Tibial artery (tissue), 4 donors: ENCODE results near the gene FRMD4A.
"Not testable (repeated sequence)": the region's sequence is repeated elsewhere in the genome, so short reads cannot be mapped to it uniquely, and the experiment has no call there.

Experiments
- DNase-seq, 2 donors: peaks; one replicate each; pipeline ENCODE4 v3.0.0-alpha.2; 2019
- H3K27ac ChIP-seq, 2 donors: fragments of 200-600 bp; sonication (generic) in 1 of 2; 1 replicate in 1 of 2; 2 replicates in 1 of 2; pipeline ENCODE4 v1.5.1; 2018 to 2019; ENCODE audit warnings: mild to moderate bottlenecking in 1 of 2
- H3K27me3 ChIP-seq, 2 donors: fragments of 200-600 bp; sonication (generic) in 1 of 2; one replicate each; pipeline versions ENCODE4 v1.5.1 to v1.6.0; 2016 to 2019
- H3K36me3 ChIP-seq, 3 donors: fragments of 200-600 bp; sonication (generic) in 2 of 3; one replicate each; pipeline ENCODE4 v1.5.1; 2016 to 2019; ENCODE audit warnings: mild to moderate bottlenecking in 2 of 3
- H3K4me1 ChIP-seq, 4 donors: fragments of 200-600 bp; sonication (generic) in 2 of 4; 1 replicate in 3 of 4; 2 replicates in 1 of 4; pipeline ENCODE4 v1.5.1; 2016 to 2019
- H3K4me3 ChIP-seq, 2 donors: fragments of 200-600 bp; sonication (generic) in 1 of 2; 1 replicate in 1 of 2; 2 replicates in 1 of 2; pipeline ENCODE4 v1.5.1; 2018 to 2019; ENCODE audit warnings: mild to moderate bottlenecking in 2 of 2
- H3K9me3 ChIP-seq, 3 donors: fragments of 200-600 bp; sonication (generic) in 1 of 3; one replicate each; pipeline ENCODE4 v1.5.1; 2016 to 2019
- intact Hi-C: fragments of 100-400 bp; cut with DNase I; formaldehyde crosslinking; loops from one replicate; pipeline ENCODE4 v1.15.0; 2023; ENCODE audit warnings: low total_unique reads
- TF ChIP-seq, protein P1 (sequence below), 2 experiments: fragments of 200-600 bp in 1 of 2; fragments of 450-650 bp in 1 of 2; IDR thresholded peaks; one replicate each; pipeline ENCODE4 v1.5.1; 2017 to 2019; ENCODE audit warnings: antibody characterized with exemption in 2 of 2, mild to moderate bottlenecking in 1 of 2, moderate library complexity in 1 of 2

FRMD4A gene

DNA sequence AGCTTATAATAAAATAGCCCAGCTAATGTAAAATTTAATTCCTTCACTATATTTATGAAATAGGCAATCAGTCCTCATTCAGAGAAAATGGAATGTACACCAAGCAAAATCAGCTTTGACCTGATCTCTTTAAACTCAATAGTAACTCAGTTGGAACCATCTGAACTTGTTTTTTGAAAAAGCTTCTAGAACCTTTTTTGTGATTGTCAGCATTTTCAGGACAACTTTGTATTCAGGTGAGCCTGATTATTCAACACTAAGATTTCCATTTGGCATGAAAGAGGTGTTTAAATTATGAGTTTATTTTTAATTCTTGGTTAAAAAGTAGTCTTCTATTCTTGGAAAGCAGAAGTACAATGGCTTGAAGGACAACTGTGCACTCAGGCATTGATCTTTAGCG is 89.5 kb downstream of the FRMD4A start:
- Histone ChIP-seq H3K4me3 (no peak overlapping the region), H3K9me3 (no peaks in the 10 kb centered on the region), H3K36me3 (no peaks in the 10 kb centered on the region), H3K27ac (no peak overlapping the region), H3K27me3 (peaks cover 0 to 38% of the 10 kb centered on the region in 2 donors), H3K4me1 (no peaks in the 10 kb centered on the region)
- intact Hi-C loops, result no loop called here
- DNase-seq, result no peak
- TF ChIP-seq, protein P1, sequence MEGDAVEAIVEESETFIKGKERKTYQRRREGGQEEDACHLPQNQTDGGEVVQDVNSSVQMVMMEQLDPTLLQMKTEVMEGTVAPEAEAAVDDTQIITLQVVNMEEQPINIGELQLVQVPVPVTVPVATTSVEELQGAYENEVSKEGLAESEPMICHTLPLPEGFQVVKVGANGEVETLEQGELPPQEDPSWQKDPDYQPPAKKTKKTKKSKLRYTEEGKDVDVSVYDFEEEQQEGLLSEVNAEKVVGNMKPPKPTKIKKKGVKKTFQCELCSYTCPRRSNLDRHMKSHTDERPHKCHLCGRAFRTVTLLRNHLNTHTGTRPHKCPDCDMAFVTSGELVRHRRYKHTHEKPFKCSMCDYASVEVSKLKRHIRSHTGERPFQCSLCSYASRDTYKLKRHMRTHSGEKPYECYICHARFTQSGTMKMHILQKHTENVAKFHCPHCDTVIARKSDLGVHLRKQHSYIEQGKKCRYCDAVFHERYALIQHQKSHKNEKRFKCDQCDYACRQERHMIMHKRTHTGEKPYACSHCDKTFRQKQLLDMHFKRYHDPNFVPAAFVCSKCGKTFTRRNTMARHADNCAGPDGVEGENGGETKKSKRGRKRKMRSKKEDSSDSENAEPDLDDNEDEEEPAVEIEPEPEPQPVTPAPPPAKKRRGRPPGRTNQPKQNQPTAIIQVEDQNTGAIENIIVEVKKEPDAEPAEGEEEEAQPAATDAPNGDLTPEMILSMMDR (IDR thresholded peaks at IDR 0.05), result no peak

DNA sequence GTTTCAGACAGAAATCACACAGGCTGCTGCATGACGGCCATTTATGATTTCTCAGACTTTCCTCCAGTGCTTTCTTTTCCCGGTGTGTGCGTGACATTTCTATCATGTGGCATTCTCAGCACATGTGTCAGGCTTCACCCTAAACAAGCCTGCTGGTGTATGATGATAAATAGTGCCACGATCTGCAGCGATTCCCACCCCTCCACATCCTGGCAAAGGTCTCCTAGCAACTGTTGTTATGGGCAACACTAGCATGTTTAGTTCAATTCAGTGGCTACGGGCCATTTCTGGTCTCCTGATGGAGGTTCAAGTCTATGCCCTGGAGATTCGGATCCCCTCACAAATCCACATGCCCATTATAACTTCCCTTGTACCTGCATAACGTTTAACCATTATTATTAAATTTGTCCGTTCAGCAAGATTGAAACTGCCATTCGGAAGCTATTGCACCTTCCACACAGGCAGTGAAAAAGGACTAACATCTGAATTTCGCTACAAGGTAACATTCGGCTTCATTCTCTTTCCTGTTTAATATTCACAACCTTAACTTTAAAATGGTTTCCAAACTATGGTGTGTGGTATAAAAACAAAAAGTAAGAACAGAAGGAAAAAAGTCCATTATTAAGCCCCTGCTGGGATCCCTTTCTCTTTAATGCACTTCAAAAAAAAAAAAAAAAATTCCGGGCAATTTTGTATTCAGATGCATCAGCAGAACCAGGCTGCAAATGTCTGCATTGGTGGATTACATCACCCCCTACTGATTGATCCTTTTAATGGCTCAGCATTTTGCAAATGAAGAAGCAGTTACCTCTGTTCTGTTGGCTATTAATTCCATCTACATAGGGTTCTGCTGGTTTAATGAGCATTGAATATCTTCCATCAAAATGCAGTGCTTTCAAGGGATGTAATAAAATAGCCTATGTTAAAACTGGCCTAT is 90.2 kb downstream of the FRMD4A start:
- no peak overlapping the region for H3K27ac ChIP-seq
- H3K27me3 ChIP-seq, result peaks cover 0 to 39% of the 10 kb centered on the region in 2 donors
- no peak overlapping the region for H3K4me3 ChIP-seq
- intact Hi-C loops, result no loop called here
- H3K9me3 ChIP-seq, result no peaks in the 10 kb centered on the region
- no peaks in the 10 kb centered on the region for H3K36me3 ChIP-seq
- no peak for DNase-seq
- H3K4me1 ChIP-seq, result no peaks in the 10 kb centered on the region
- TF ChIP-seq, protein P1 (IDR thresholded peaks at IDR 0.05), result no peak

DNA sequence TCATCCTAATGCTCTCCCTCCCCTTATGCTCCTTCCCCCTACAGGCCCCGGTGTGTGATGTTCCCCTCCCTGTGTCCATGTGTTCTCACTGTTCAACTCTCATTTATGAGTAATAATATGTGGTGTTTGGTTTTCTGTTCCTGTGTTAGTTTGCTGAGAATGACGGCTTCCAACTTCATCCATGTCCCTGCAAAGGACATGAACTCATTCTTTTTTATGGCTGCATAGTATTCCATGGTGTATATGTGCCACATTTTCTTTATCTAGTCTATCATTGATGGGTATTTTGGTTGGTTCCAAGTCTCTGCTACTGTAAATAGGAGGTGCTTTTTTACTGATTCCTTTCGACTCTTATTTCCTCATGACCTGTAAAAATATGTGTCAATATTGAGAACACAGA is 92.1 kb downstream of the FRMD4A start:
- H3K4me3 ChIP-seq, H3K4me1 ChIP-seq, H3K27ac ChIP-seq, H3K36me3 ChIP-seq, DNase-seq, H3K9me3 ChIP-seq, intact Hi-C loops: not testable (repeated sequence)
- H3K27me3 ChIP-seq, result peaks cover 0 to 39% of the 10 kb centered on the region in 2 donors

DNA sequence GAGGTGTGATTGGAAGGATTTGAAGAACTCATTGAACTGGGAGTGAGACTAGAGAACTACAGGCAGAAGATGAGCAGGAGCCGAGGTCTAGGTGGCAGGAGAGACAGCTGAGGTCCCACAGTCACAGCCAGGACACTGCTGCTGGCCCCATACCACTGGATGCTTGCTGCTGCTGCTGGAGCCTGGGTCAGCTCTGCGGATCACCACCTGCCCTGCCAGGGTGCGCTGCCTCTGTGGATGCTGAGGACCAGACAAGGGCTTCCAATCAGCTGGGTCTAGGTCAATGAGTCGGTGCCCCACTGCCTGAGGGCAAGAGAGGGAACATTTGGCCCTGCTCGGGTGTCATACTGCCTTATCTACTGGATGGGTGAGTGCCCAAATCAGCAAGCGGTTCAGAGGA is 94.4 kb downstream of the FRMD4A start:
- peaks cover 0 to 33% of the 10 kb centered on the region in 2 donors for H3K27me3 ChIP-seq
- H3K27ac ChIP-seq, result no peak overlapping the region
- H3K4me3 ChIP-seq, result no peak overlapping the region
- TF ChIP-seq, protein P1 (IDR thresholded peaks at IDR 0.05), result no peak
- H3K36me3 ChIP-seq, result no peaks in the 10 kb centered on the region
- intact Hi-C loops, result no loop called here
- H3K4me1 ChIP-seq, result no peaks in the 10 kb centered on the region
- DNase-seq, result no peak
- H3K9me3 ChIP-seq, result no peaks in the 10 kb centered on the region

DNA sequence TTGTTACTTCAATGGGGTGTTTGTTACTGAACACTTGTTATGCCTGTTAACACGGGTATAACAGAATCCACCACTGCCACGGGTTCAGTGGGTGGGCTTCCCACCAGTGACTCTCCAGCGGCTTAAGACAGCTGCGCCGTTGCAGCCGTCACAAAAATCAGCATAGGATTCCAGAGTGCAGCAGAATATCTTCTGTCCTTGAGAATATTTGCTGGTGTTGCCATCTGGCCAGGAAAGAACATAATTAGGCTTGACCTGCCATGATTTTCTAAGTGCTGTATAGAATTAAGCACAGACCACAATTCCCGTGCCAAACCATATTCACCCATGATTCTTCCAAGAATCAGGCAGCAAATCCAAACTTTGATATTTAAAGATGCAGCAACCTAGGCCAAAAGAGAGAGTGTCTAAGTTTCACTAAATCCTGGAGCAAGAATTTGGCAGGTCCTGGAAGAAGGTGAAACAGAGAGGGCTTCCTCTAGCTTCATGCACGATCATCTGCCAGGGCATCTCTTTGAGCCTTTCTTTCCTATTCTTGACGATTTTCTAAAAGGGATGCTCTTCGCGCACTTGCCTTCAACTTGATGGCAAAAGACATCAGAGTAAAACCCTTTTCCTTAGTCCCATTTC is 95.0 kb downstream of the FRMD4A start:
- no peaks in the 10 kb centered on the region for H3K9me3 ChIP-seq
- TF ChIP-seq, protein P1 (IDR thresholded peaks at IDR 0.05), result no peak
- no peak overlapping the region for H3K4me3 ChIP-seq
- no peaks in the 10 kb centered on the region for H3K36me3 ChIP-seq
- no peaks in the 10 kb centered on the region for H3K4me1 ChIP-seq
- no peak for DNase-seq
- no peak overlapping the region for H3K27ac ChIP-seq
- H3K27me3 ChIP-seq, result peaks cover 0 to 36% of the 10 kb centered on the region in 2 donors
- intact Hi-C loops, result no loop called here

DNA sequence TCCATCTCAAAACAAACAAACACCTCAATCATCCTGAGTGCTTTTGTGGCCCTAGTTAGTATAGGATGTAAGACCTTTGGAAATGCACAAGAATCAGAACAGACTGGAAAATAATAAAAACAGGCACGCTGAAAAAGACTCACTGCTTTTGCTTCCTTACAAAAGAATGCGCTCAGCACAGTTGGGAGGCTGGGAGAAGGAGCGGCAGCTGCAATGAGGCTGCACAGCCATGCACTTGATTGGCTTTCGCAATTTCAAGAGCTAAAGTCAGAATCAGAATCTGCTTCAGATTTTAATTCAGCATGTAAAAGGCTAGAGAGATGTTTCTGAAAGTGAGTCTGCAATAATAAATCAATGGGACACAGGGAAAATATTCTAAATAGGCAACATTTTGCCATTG is 97.2 kb downstream of the FRMD4A start:
- Histone ChIP-seq H3K36me3 (no peaks in the 10 kb centered on the region), H3K4me3 (no peak overlapping the region), H3K27ac (no peak overlapping the region), H3K9me3 (no peaks in the 10 kb centered on the region), H3K4me1 (no peaks in the 10 kb centered on the region), H3K27me3 (peaks cover 0 to 29% of the 10 kb centered on the region in 2 donors)
- intact Hi-C loops, result no loop called here
- DNase-seq, result no peak
- TF ChIP-seq, protein P1 (IDR thresholded peaks at IDR 0.05), result no peak

DNA sequence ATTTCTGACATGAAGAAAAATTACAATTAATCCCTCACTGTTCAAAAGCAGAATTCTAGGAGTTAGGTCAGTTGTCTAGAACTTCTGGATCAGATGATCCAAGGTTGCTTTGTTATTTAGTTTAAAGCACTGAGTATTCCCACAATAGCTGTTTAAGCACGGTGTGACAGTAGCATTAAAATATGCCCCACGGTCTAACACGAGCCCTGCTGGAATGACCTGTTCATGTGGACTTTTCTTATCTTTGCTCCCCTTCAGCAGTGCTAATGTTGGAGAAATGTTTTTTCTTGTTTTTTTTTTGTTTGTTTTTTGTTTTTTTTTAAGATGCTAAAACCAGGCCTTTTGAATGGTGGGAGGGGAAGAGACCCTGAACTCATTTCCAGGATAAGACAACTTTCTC is 101.9 kb downstream of the FRMD4A start:
- intact Hi-C loops, H3K4me1 ChIP-seq, H3K27ac ChIP-seq, DNase-seq, H3K9me3 ChIP-seq, H3K36me3 ChIP-seq, H3K4me3 ChIP-seq: not testable (repeated sequence)
- peaks cover 0 to 11% of the 10 kb centered on the region in 2 donors for H3K27me3 ChIP-seq
